GM12878 (cell line): ENCODE data around the gene KRTAP10-2. TPM values are rescaled to one million over a fixed set of nuclear protein-coding genes. Genes with fewer than 3 reads are reported as not detected.

Experiments used
- ATAC-seq: fragments of 200-7000 bp; cut with Tn5 transposase; 3 replicates; pipeline ENCODE4 v1.9.1; 2020; ENCODE audit warnings: mild to moderate bottlenecking, moderate library complexity
- BruUV-seq: library from RNA; stranded (reverse); fragments of 400-500 nt; replicated peaks from 2 replicates; lab custom pipeline; 2021; lab: Mats Ljungman, UMichigan
- CTCF ChIA-PET: fragments of 300-600 bp; sonication (Branson Sonifier 250); formaldehyde crosslinking; extraction: SDS; loops from one replicate; lab custom pipeline; 2021; ENCODE audit warnings: inconsistent platforms; lab: Yijun Ruan, JAX
- POLR2A ChIA-PET: fragments of 350-600 bp; formaldehyde crosslinking; extraction: SDS; loops from one replicate; lab custom pipeline; 2021; ENCODE audit warnings: inconsistent platforms; lab: Charles Lee
- RAD21 ChIA-PET: fragments of 300-600 bp; sonication (Branson Sonifier 250); formaldehyde crosslinking; loops from one replicate; lab custom pipeline; 2023; ENCODE audit warnings: antibody characterized with exemption; ENCODE audit not compliant: unreplicated experiment; lab: Charles Lee
- SMC1A ChIA-PET: fragments of 300-600 bp; sonication (Branson Sonifier 250); formaldehyde crosslinking; loops from one replicate; lab custom pipeline; 2023; ENCODE audit not compliant: unreplicated experiment, uncharacterized antibody; lab: Charles Lee
- DNase-seq: peaks from one replicate; pipeline ENCODE4 v3.0.0-alpha.2; 2011; ENCODE audit warnings: low read depth, low spot score
- FAIRE-seq: peaks from 3 replicates; lab custom pipeline; 2011; peaks lifted over from hg19 to GRCh38; lab: Jason Lieb, UNC
- H2AFZ ChIP-seq: 2 replicates; pipeline ENCODE4 v1.6.0; 2011; ENCODE audit warnings: low read depth, low read length, control low read depth; ENCODE audit not compliant: control insufficient read depth
- H3K27ac ChIP-seq: 2 replicates; pipeline ENCODE4 v1.5.1; 2011; ENCODE audit warnings: control low read depth; ENCODE audit not compliant: control insufficient read depth, insufficient read depth
- H3K27me3 ChIP-seq, 2 experiments: replicated peaks in 1 of 2; 2 replicates each; pipeline versions ENCODE4 v1.6.0 to v1.6.1; 2011; ENCODE audit warnings: low read length in 1 of 2; ENCODE audit not compliant: control insufficient read depth in 2 of 2, insufficient read depth in 2 of 2
- H3K36me3 ChIP-seq, 2 experiments: 2 replicates each; pipeline ENCODE4 v1.5.1; 2011; ENCODE audit warnings: low read length in 1 of 2; ENCODE audit not compliant: control insufficient read depth in 2 of 2, insufficient read depth in 2 of 2
- H3K4me1 ChIP-seq: 2 replicates; pipeline ENCODE4 v1.6.1; 2011; ENCODE audit warnings: mild to moderate bottlenecking, low read length, moderate library complexity, mixed read lengths; ENCODE audit not compliant: control insufficient read depth, insufficient read depth
- H3K4me2 ChIP-seq: 2 replicates; pipeline ENCODE4 v1.6.0; 2011; ENCODE audit warnings: control low read depth; ENCODE audit not compliant: control insufficient read depth, insufficient read depth
- H3K4me3 ChIP-seq: fragments of 200-600 bp; sonication (generic); 2 replicates; pipeline ENCODE4 v1.5.1; 2016
- H3K79me2 ChIP-seq: 2 replicates; pipeline ENCODE4 v1.6.0; 2011; ENCODE audit warnings: low read length; ENCODE audit not compliant: control insufficient read depth, insufficient read depth
- H3K9ac ChIP-seq: 2 replicates; pipeline ENCODE4 v1.8.0; 2011; ENCODE audit warnings: low read length, control low read depth, mixed read lengths; ENCODE audit not compliant: control insufficient read depth, insufficient read depth
- H3K9me3 ChIP-seq: replicated peaks from 3 replicates; pipeline ENCODE4 v1.5.1; 2011; ENCODE audit warnings: mild to moderate bottlenecking, low read length; ENCODE audit not compliant: control insufficient read depth, insufficient read depth
- H4K20me1 ChIP-seq: 2 replicates; pipeline ENCODE4 v1.6.0; 2011; ENCODE audit not compliant: control insufficient read depth, insufficient read depth
- WGBS: methylation state at CpG from one replicate; pipeline ENCODE4 v1.1.6; 2016; ENCODE audit warnings: low lambda C conversion rate; ENCODE audit not compliant: insufficient replicate concordance, insufficient coverage; ENCODE audit errors: missing lambda C conversion rate; 5-methylcytosine and 5-hydroxymethylcytosine counted together
- in situ Hi-C: fragments of 300-500 bp; cut with MboI; formaldehyde crosslinking; loops from 9 replicates; pipeline ENCODE4 v1.14.3; 2018; ENCODE audit warnings: mixed read lengths
- intact Hi-C: fragments of 100-400 bp; cut with micrococcal nuclease; formaldehyde crosslinking; loops from one replicate; pipeline ENCODE4 v1.14.2; 2022; ENCODE audit not compliant: unreplicated experiment
- polyA plus RNA-seq, 11 experiments: library from polyadenylated mRNA; depleted of rRNA in 4 of 11; unstranded in 6 of 11; stranded (reverse) in 5 of 11; fragments of >200 nt; fragmentation: Nextera tagmentation in 4 of 11; fragmentation: Illumina TruSeq in 1 of 11; extraction: Ambion mirVana in 4 of 11; extraction: Trizol in 1 of 11; gene quantifications; 1 replicate in 1 of 11; 2 replicates in 10 of 11; pipeline versions ENCODE4 v1.2.1 to v1.2.3, GENCODE V29; 2011 to 2016; ENCODE audit warnings: inconsistent platforms in 2 of 11, missing spikeins in 2 of 11, low read depth in 1 of 11
- total RNA-seq, 4 experiments: library from RNA; depleted of rRNA in 3 of 4; stranded (reverse); fragments of >200 nt in 3 of 4; fragmentation: Illumina TruSeq in 1 of 4; extraction: Trizol in 1 of 4; gene quantifications; 2 replicates each; pipeline versions ENCODE4 v1.2.1 to v1.2.3, GENCODE V29; 2013 to 2021
- TF ChIP-seq, protein P1 (sequence below): IDR thresholded peaks from 2 replicates; pipeline ENCODE4 v1.6.1; 2011; ENCODE audit warnings: borderline replicate concordance, low read depth, mild to moderate bottlenecking, moderate library complexity, low read length; ENCODE audit not compliant: insufficient read depth, poor library complexity, severe bottlenecking
- TF ChIP-seq, protein P2 (sequence below): IDR thresholded peaks from 2 replicates; pipeline ENCODE4 v1.6.1; 2011; ENCODE audit warnings: mild to moderate bottlenecking, low read depth, low read length, moderate library complexity; ENCODE audit not compliant: insufficient replicate concordance
- TF ChIP-seq, protein P3 (sequence below): fragments of 450-650 bp; conservative IDR thresholded peaks from 2 replicates; pipeline ENCODE4 v1.6.1; 2017; ENCODE audit warnings: mild to moderate bottlenecking, moderate library complexity

The KRTAP10-2 gene
- total and polyA plus RNA-seq, 10 of the 15 experiments (the other 5 are each of a cell fraction or from before 2014, with no cell fraction given) = not detected

DNA sequence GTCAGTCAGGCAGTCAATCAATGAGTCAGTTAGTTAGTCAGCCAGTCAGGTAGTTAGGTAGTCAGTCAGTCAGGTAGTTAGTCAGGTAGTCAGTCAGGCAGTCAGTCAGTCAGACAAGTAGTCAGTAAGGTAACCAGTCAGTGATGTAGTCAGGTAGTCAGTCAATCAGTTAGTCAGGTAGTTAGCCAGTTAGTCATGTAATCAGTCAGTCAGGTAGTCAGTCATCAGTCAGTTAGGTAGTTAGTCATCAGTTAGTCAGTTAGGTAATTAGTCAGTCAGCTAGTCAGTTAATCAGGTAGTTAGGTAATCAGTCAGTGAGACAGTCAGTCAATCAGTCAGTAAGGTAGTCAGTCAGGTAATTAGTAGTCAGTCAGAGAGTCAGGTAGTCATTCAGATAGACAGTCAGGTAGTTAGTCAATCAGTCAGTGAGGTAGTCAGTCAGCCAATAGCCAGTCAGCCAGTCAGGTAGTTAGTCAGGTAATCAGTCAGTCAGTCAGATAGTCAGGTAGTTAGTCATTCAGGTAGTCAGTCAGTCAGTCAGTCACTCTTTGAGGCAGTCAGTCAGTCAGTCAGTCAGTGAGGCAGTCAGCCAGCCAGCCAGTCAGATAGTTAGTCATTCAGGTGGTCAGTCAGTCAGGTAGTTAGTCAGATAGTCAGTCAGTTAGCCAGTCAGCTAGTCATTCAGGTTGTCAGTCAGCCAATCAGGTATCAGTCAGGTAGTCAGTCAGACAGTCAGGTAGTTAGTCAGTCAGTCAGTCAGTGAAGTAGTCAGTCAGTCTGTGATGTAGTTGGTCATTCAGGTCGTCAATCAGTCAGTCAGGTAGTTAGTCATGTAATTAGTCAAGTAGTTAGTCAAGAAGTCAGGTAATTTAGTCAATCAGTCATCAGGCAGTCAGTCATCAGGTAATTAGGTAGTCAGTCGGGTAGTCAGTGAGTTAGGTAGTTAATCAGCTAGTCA lies 26.6 kb downstream of the KRTAP10-2 start:
- no TSS peak for BruUV-seq
- Histone ChIP-seq H3K4me3 (no peak overlapping the region), H2AFZ (no peak overlapping the region), H3K36me3 (no peaks in the 10 kb centered on the region), H3K79me2 (no peaks in the 10 kb centered on the region), H3K4me1 (no peaks in the 10 kb centered on the region), H4K20me1 (no peaks in the 10 kb centered on the region), H3K9me3 (no peaks in the 10 kb centered on the region; the same call in 2 of the 3 replicates), H3K4me2 (no peak overlapping the region), H3K9ac (no peak overlapping the region), H3K27ac (no peak overlapping the region), H3K27me3 (no peaks in the 10 kb centered on the region)
- FAIRE-seq (peak; percentile 66), DNase-seq (no peak), ATAC-seq (no peak)
- intact Hi-C loops (no loop called here), in situ Hi-C loops (no loop called here)
- SMC1A ChIA-PET = no interaction called here
- RAD21 ChIA-PET = no interaction called here
- CTCF ChIA-PET = no interaction called here
- POLR2A ChIA-PET = no interaction called here
- 17% methylated on average over 2 of the region's 2 CpGs for WGBS
- TF ChIP-seq, protein P1, sequence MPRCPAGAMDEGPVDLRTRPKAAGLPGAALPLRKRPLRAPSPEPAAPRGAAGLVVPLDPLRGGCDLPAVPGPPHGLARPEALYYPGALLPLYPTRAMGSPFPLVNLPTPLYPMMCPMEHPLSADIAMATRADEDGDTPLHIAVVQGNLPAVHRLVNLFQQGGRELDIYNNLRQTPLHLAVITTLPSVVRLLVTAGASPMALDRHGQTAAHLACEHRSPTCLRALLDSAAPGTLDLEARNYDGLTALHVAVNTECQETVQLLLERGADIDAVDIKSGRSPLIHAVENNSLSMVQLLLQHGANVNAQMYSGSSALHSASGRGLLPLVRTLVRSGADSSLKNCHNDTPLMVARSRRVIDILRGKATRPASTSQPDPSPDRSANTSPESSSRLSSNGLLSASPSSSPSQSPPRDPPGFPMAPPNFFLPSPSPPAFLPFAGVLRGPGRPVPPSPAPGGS = peak; percentile 92
- TF ChIP-seq, protein P2, sequence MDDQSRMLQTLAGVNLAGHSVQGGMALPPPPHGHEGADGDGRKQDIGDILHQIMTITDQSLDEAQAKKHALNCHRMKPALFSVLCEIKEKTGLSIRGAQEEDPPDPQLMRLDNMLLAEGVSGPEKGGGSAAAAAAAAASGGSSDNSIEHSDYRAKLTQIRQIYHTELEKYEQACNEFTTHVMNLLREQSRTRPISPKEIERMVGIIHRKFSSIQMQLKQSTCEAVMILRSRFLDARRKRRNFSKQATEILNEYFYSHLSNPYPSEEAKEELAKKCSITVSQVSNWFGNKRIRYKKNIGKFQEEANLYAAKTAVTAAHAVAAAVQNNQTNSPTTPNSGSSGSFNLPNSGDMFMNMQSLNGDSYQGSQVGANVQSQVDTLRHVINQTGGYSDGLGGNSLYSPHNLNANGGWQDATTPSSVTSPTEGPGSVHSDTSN = peak; percentile 7
- TF ChIP-seq, protein P3, sequence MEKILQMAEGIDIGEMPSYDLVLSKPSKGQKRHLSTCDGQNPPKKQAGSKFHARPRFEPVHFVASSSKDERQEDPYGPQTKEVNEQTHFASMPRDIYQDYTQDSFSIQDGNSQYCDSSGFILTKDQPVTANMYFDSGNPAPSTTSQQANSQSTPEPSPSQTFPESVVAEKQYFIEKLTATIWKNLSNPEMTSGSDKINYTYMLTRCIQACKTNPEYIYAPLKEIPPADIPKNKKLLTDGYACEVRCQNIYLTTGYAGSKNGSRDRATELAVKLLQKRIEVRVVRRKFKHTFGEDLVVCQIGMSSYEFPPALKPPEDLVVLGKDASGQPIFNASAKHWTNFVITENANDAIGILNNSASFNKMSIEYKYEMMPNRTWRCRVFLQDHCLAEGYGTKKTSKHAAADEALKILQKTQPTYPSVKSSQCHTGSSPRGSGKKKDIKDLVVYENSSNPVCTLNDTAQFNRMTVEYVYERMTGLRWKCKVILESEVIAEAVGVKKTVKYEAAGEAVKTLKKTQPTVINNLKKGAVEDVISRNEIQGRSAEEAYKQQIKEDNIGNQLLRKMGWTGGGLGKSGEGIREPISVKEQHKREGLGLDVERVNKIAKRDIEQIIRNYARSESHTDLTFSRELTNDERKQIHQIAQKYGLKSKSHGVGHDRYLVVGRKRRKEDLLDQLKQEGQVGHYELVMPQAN = no peak
- TF ChIP-seq, all 136 proteins: peak for 2
